Activated T-cell treated with anti-CD3 and anti-CD28 coated beads for 4 hours (primary cell): ENCODE data around the gene C11orf42.

Source experiments
- DNase-seq: peaks from one replicate; pipeline ENCODE4 v3.0.0-alpha.2; 2020

Gene C11orf42

GRCh38 chr11:6258571-6259081, 53.3 kb downstream of the C11orf42 start:
- DNase-seq: no peak

GRCh38 chr11:6260207-6260726, 54.9 kb downstream of the C11orf42 start:
- DNase-seq: no peak
